Lower leg skin (tissue), 3 donors: ENCODE measurements around the gene CTBP1.

ENCODE experiments used
- CTCF ChIP-seq, 3 donors: fragments of 450-650 bp; IDR thresholded peaks; one replicate each; pipeline ENCODE4 v1.5.1; 2016; ENCODE audit warnings: antibody characterized with exemption in 3 of 3, mild to moderate bottlenecking in 3 of 3, moderate library complexity in 2 of 3
- POLR2A ChIP-seq, 2 donors: fragments of 450-650 bp; IDR thresholded peaks; one replicate each; pipeline ENCODE4 v1.6.1; 2016 to 2017; ENCODE audit warnings: antibody characterized with exemption in 2 of 2, mild to moderate bottlenecking in 1 of 2, moderate library complexity in 1 of 2

- TF ChIP-seq POLR2A (IDR thresholded peaks at IDR 0.05) (no peak), CTCF (IDR thresholded peaks at IDR 0.05) (no peak)
Measured at GRCh38 chr4:1241936-1242505, 6.9 kb downstream of the CTBP1 start.
